ENCODE measurements around the gene LMTK2. TPM values are rescaled to one million over a fixed set of nuclear protein-coding genes. Genes with fewer than 3 reads are reported as not detected.

LMTK2 gene
- total and polyA plus RNA-seq, 2 experiments from 2014 or later = 6.7 to 23.8 TPM

DNA sequence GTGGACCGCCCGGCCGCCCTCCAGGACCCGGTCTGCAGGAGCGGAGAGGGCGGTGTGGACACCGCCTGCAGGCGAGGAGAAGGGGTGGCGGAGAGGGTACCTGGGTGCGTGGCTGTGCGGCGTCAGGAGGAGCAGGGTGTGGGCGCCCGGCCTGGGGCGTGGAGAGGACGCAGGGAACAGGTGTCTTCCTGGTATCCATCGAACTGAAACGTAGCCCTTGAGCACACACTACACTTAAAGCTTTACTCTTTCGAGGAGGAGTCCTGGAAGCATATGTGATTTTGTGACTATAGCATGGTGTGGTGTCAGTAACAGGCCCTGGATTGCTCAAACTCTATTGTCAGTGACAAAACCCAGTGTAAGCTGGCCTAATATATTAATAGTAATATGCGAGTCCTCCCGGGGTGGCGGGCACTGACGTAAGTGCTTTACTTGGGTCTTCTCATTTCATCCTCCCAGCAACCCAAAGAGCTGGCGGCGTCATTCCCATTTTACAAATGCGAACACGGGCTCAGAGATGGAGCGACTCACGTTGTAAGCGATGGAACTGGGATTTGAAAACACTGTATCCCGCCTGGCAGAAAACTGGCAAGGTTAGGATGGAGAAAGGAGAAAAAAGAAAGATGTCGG, 145.9 kb downstream of the LMTK2 start:
- TF ChIP-seq, protein P1, sequence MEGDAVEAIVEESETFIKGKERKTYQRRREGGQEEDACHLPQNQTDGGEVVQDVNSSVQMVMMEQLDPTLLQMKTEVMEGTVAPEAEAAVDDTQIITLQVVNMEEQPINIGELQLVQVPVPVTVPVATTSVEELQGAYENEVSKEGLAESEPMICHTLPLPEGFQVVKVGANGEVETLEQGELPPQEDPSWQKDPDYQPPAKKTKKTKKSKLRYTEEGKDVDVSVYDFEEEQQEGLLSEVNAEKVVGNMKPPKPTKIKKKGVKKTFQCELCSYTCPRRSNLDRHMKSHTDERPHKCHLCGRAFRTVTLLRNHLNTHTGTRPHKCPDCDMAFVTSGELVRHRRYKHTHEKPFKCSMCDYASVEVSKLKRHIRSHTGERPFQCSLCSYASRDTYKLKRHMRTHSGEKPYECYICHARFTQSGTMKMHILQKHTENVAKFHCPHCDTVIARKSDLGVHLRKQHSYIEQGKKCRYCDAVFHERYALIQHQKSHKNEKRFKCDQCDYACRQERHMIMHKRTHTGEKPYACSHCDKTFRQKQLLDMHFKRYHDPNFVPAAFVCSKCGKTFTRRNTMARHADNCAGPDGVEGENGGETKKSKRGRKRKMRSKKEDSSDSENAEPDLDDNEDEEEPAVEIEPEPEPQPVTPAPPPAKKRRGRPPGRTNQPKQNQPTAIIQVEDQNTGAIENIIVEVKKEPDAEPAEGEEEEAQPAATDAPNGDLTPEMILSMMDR (IDR thresholded peaks at IDR 0.05; ENCODE audit: low read depth, low read length) = no peak

DNA sequence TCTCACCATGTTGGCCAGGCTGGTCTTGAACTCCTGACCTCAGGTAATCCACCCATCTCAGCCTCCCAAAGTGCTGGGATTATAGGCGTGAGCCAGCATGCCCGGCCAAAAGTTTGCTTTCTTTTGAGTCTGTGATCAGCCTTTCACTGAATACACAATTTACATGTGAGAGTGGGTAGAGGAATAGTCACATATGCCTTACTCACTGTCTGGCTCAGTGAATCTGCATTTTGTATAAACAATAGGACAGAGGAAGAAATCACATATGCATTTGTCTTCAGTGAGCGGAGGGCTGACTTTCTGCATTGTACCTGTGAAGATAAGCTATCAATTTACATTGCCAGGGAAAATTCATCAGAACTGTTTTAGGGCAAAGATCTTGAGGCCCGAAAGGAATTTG, 147.9 kb downstream of the LMTK2 start:
- Histone ChIP-seq H3K9me3 (ENCODE audit: low read depth) (no peaks in the 10 kb centered on the region), H3K36me3 (no peaks in the 10 kb centered on the region), H3K27me3 (no peaks in the 10 kb centered on the region), H3K4me1 (ENCODE audit: low read depth) (peaks cover 11% of the 10 kb centered on the region), H3K4me3 (no peak overlapping the region), H3K27ac (no peak overlapping the region)
- DNase-seq (ENCODE audit: low read depth in 1 of 2, low spot score in 1 of 2) = no peak
- TF ChIP-seq, protein P1 (IDR thresholded peaks at IDR 0.05; ENCODE audit: low read depth, low read length) = no peak

More for the DNA sequence above, 145.9 kb downstream of the LMTK2 start:
- Histone ChIP-seq H3K27me3 (no peaks in the 10 kb centered on the region), H3K4me3 (peak overlapping the region; percentile 91), H3K27ac (no peak overlapping the region), H3K9me3 (ENCODE audit: low read depth) (no peaks in the 10 kb centered on the region), H3K36me3 (no peaks in the 10 kb centered on the region), H3K4me1 (ENCODE audit: low read depth) (peaks cover 11% of the 10 kb centered on the region)
- DNase-seq (ENCODE audit: low read depth in 1 of 2, low spot score in 1 of 2) = peak in 1 of 2 donors; percentile 6

DNA sequence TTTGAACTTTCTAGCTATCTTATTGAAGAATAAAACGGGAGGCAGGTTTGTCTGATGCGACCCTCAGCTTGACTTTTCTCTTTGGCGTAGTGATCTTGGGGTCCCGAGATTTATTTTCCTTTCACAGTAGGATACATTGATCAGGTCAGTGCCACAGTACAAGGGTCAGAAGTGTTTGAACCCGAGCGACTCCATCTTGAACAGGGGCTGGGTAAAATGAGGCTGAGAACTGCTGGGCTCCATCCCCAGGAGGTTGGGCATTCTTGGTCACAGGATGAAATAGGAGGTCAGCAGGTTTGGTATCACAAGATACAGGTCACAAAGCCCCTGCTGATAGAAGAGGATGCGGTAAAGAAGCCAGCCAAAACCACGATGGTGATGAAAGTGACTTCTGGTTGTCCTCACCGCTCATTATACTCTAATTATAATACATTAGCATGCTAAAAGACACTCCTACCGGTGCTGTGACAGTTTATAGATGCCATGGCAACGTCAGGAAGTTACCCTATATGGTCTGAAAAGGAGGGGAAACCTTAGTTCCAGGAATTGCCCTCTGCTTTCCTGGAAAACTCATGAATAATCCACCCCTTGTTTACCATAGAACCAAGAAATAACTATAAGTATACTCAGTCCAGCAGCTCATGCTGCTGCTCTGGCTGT, 148.4 kb downstream of the LMTK2 start:
- TF ChIP-seq, protein P1 (IDR thresholded peaks at IDR 0.05; ENCODE audit: low read depth, low read length) = no peak
- no peaks in the 10 kb centered on the region for H3K9me3 ChIP-seq (ENCODE audit: low read depth)
- H3K36me3 ChIP-seq = no peaks in the 10 kb centered on the region
- no peaks in the 10 kb centered on the region for H3K27me3 ChIP-seq
- H3K4me1 ChIP-seq (ENCODE audit: low read depth) = peaks cover 11% of the 10 kb centered on the region
- H3K4me3 ChIP-seq = no peak overlapping the region
- DNase-seq (ENCODE audit: low read depth in 1 of 2, low spot score in 1 of 2) = peak in 1 of 2 donors; percentile 16
- H3K27ac ChIP-seq = no peak overlapping the region

DNA sequence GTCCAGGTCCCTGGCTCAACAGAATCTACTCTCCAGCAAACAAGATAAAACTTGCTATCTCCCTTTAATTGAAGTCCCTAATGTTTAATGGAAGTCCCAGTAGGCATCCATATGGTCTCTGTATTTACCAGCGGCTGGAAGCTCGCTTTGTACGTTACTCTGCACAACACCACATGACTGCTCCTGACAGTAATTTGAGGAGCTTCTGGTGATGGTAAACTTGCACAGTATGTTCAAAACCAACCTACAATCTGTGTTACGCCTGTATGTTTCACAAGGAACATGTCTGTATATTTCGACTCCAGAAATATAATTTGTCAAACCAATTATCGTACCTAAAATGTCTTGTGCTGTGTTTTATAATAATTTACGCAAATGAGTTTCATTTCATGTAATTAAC, 149.8 kb downstream of the LMTK2 start:
- no peaks in the 10 kb centered on the region for H3K9me3 ChIP-seq (ENCODE audit: low read depth)
- H3K36me3 ChIP-seq = no peaks in the 10 kb centered on the region
- no peak overlapping the region for H3K27ac ChIP-seq
- H3K4me3 ChIP-seq = no peak overlapping the region
- DNase-seq (ENCODE audit: low read depth in 1 of 2, low spot score in 1 of 2) = no peak
- H3K4me1 ChIP-seq (ENCODE audit: low read depth) = peaks cover 4% of the 10 kb centered on the region
- H3K27me3 ChIP-seq = no peaks in the 10 kb centered on the region
- TF ChIP-seq, protein P1 (IDR thresholded peaks at IDR 0.05; ENCODE audit: low read depth, low read length) = no peak

DNA sequence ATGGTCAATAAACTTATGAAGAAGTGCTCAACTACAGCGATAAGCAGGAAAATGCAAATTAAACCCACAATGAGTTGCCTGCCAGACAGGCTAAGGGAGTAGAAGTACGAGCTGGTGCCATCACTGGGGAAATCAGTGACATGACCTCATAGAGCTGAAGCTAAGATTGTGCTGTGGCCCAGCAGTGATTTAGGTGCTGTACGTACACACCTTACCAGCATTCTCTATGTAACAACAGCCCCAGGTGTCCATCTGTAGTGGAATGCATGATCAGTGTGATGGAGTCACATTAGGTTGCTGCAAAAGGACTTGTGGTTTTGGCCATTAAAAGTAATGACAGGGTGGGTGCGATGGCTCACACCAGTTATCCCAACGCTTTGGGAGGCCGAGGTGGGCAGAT, 151.0 kb downstream of the LMTK2 start:
- Histone ChIP-seq H3K4me1 (ENCODE audit: low read depth) (peaks cover 4% of the 10 kb centered on the region), H3K4me3 (no peak overlapping the region), H3K27me3 (no peaks in the 10 kb centered on the region), H3K36me3 (no peaks in the 10 kb centered on the region), H3K9me3 (ENCODE audit: low read depth) (no peaks in the 10 kb centered on the region), H3K27ac (no peak overlapping the region)
- DNase-seq (ENCODE audit: low read depth in 1 of 2, low spot score in 1 of 2) = no peak
- TF ChIP-seq, protein P1 (IDR thresholded peaks at IDR 0.05; ENCODE audit: low read depth, low read length) = no peak

Other genes with a start within 250 kb of the LMTK2 start
- 17.4 and 25.1 TPM in 2 replicates for gene ASNS, start 234.5 kb upstream of the LMTK2 start, total RNA-seq
- gene ASNS, start 234.5 kb upstream of the LMTK2 start, polyA plus RNA-seq = 21.3 and 24.5 TPM in 2 replicates
- gene OCM2, start 116.7 kb upstream of the LMTK2 start, total RNA-seq = not detected in 2 replicates
- gene OCM2, start 116.7 kb upstream of the LMTK2 start, polyA plus RNA-seq = not detected in 2 replicates
- gene BHLHA15, start 104.6 kb downstream of the LMTK2 start, total RNA-seq = 2.2 TPM in 1 of 2 replicates, not detected in the other
- gene BHLHA15, start 104.6 kb downstream of the LMTK2 start, polyA plus RNA-seq = 0.44 TPM in 1 of 2 replicates, not detected in the other
- 24.4 and 27.8 TPM in 2 replicates for gene TECPR1, start 145.4 kb downstream of the LMTK2 start, total RNA-seq
- 19.2 and 19.3 TPM in 2 replicates for gene TECPR1, start 145.4 kb downstream of the LMTK2 start, polyA plus RNA-seq
- gene BRI3, start 174.8 kb downstream of the LMTK2 start, total RNA-seq = 23.0 and 30.0 TPM in 2 replicates
- 50.8 and 61.4 TPM in 2 replicates for gene BRI3, start 174.8 kb downstream of the LMTK2 start, polyA plus RNA-seq

All from cardiac muscle cell (in vitro differentiated cells and primary cell).